Fibroblast of upper back skin (primary cell): Measurements from ENCODE around the gene NXNL2.

Source experiments
- DNase-seq: peaks from one replicate; pipeline ENCODE4 v3.0.0-alpha.2; 2013

Gene NXNL2

GRCh38 chr9:88533951-88534455 lies 975 bp upstream of the NXNL2 start:
- peak; percentile 62 for DNase-seq

- DNase-seq, result no peak
Observed at GRCh38 chr9:88535226-88536022, 446 bp downstream of the NXNL2 start.

GRCh38 chr9:88536023-88536324 lies 996 bp downstream of the NXNL2 start:
- no peak for DNase-seq

GRCh38 chr9:88536951-88537760 lies 2.2 kb downstream of the NXNL2 start:
- no peak for DNase-seq

GRCh38 chr9:88537761-88538091 lies 2.7 kb downstream of the NXNL2 start:
- DNase-seq, result peak; percentile 80

- DNase-seq, result no peak
Observed at GRCh38 chr9:88538311-88539085, 3.5 kb downstream of the NXNL2 start.

GRCh38 chr9:88539246-88539645 lies 4.3 kb downstream of the NXNL2 start:
- no peak for DNase-seq

- DNase-seq, result no peak
Observed at GRCh38 chr9:88540251-88540763, 5.3 kb downstream of the NXNL2 start.

GRCh38 chr9:88544245-88544644 lies 9.3 kb downstream of the NXNL2 start:
- DNase-seq, result no peak

GRCh38 chr9:88551546-88552137 lies 16.7 kb downstream of the NXNL2 start:
- no peak for DNase-seq

GRCh38 chr9:88553350-88553749 lies 18.4 kb downstream of the NXNL2 start:
- no peak for DNase-seq

GRCh38 chr9:88555268-88555980 lies 20.4 kb downstream of the NXNL2 start:
- no peak for DNase-seq

- no peak for DNase-seq
Observed at GRCh38 chr9:88559661-88560060, 24.7 kb downstream of the NXNL2 start.

GRCh38 chr9:88567870-88568269 lies 32.9 kb downstream of the NXNL2 start:
- no peak for DNase-seq

GRCh38 chr9:88571419-88571818 lies 36.4 kb downstream of the NXNL2 start:
- DNase-seq, result no peak

GRCh38 chr9:88572684-88573083 lies 37.7 kb downstream of the NXNL2 start:
- DNase-seq, result no peak

GRCh38 chr9:88574953-88575352 lies 40.0 kb downstream of the NXNL2 start:
- DNase-seq, result peak; percentile 63

GRCh38 chr9:88577256-88578120 lies 42.5 kb downstream of the NXNL2 start:
- no peak for DNase-seq

- DNase-seq, result peak; percentile 71
Observed at GRCh38 chr9:88578121-88579049, 43.4 kb downstream of the NXNL2 start.
